Endothelial cell of umbilical vein (primary cell): ENCODE measurements around the gene BCR.

Experiments
- EZH2 ChIP-seq: IDR thresholded peaks from 2 replicates; pipeline ENCODE4 v1.6.1; 2012; ENCODE audit warnings: borderline replicate concordance, low read depth, mild to moderate bottlenecking, moderate library complexity, low read length, inconsistent platforms; ENCODE audit not compliant: severe bottlenecking
- GATA2 ChIP-seq: IDR thresholded peaks from 2 replicates; pipeline ENCODE4 v1.7.0; 2011; ENCODE audit warnings: low read depth, mild to moderate bottlenecking, moderate library complexity, mixed read lengths, low read length; ENCODE audit not compliant: insufficient read length, insufficient read depth
- POLR2A ChIP-seq: IDR thresholded peaks from 2 replicates; pipeline ENCODE4 v1.6.1; 2012; ENCODE audit warnings: low read depth, mild to moderate bottlenecking, control low read depth, low read length
- POLR2AphosphoS5 ChIP-seq: IDR thresholded peaks from 2 replicates; pipeline ENCODE4 v1.6.1; 2012; ENCODE audit warnings: low read depth, mild to moderate bottlenecking, control low read depth, low read length, moderate library complexity; ENCODE audit not compliant: insufficient read depth
- TF ChIP-seq, protein P1 (sequence below), 2 donors: IDR thresholded peaks; 1 replicate in 1 of 2; 2 replicates in 1 of 2; pipeline ENCODE4 v1.5.1; 2011; ENCODE audit warnings: low read length in 2 of 2, mild to moderate bottlenecking in 2 of 2, moderate library complexity in 2 of 2, control low read depth in 1 of 2, inconsistent platforms in 1 of 2, low read depth in 1 of 2; ENCODE audit not compliant: insufficient read depth in 1 of 2; ENCODE audit errors: extremely low read depth in 1 of 2
- TF ChIP-seq, protein P2 (sequence below): IDR thresholded peaks from 2 replicates; pipeline ENCODE4 v1.6.1; 2011; ENCODE audit not compliant: insufficient read depth, insufficient read length

DNA sequence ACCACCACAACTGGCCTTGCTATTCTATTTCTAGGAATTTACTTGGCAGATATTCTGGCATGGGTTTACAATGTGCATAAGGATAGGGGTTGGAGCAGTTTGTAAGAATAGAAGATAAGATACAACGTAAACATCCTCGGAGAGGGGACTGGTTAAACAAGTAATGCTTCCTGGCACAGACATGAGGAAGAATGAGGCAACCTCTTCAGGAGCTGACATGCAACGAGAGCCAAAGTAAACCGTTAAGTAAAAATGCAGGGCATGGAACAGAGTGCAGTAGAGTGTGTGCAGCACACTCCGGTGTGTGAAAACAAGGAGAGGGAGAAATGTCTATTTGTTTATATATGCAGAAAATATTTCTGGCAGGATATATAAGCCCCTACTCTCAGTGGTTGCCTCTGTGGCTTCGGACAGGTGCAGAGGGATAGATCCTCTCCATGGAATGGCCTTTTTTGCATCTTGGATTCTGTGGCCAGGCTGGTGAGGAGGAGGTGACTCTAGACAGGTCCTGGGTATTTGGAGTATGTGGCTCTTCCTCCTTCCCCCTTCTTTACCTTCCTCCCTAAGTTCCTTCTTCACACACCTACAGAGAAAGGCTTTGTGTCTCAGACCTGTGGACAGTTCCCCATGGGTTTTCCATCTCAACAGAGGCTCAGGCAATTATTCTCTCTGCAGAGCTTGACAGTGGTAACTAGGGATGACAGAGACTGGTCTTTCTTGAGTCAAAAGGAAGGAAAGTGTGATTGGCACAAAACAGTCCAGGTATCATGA lies 32.5 kb upstream of the BCR start:
- TF ChIP-seq POLR2AphosphoS5 = no peak
- TF ChIP-seq POLR2A = no peak
- TF ChIP-seq, protein P1, sequence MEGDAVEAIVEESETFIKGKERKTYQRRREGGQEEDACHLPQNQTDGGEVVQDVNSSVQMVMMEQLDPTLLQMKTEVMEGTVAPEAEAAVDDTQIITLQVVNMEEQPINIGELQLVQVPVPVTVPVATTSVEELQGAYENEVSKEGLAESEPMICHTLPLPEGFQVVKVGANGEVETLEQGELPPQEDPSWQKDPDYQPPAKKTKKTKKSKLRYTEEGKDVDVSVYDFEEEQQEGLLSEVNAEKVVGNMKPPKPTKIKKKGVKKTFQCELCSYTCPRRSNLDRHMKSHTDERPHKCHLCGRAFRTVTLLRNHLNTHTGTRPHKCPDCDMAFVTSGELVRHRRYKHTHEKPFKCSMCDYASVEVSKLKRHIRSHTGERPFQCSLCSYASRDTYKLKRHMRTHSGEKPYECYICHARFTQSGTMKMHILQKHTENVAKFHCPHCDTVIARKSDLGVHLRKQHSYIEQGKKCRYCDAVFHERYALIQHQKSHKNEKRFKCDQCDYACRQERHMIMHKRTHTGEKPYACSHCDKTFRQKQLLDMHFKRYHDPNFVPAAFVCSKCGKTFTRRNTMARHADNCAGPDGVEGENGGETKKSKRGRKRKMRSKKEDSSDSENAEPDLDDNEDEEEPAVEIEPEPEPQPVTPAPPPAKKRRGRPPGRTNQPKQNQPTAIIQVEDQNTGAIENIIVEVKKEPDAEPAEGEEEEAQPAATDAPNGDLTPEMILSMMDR (IDR thresholded peaks at IDR 0.05; ENCODE audit: extremely low read depth in 1 of 2, insufficient read depth in 1 of 2, low read depth in 1 of 2, low read length in 2 of 2) = no peak
- TF ChIP-seq, protein P2, sequence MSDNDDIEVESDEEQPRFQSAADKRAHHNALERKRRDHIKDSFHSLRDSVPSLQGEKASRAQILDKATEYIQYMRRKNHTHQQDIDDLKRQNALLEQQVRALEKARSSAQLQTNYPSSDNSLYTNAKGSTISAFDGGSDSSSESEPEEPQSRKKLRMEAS = no peak
- no peak for TF ChIP-seq EZH2
- TF ChIP-seq GATA2 = no peak
